Activated naive CD4-positive, alpha-beta T cell treated with anti-CD3 and anti-CD28 coated beads, Interleukin-2, amount 10 ng/mL, durations not matched to agents 7 days and 5 days (primary cell): ENCODE measurements around the gene FOXM1.
A peak's percentile ranks its signal among the peaks of the same experiment; 100 is the strongest.
"Not testable (repeated sequence)": the region's sequence is repeated elsewhere in the genome, so short reads cannot be mapped to it uniquely, and the experiment has no call there.

ENCODE experiments used
- CTCF ChIA-PET: fragments of 350-600 bp; sonication (Branson Sonifier 250); formaldehyde crosslinking; loops from one replicate; lab custom pipeline; 2021; ENCODE audit warnings: antibody characterized with exemption; lab: Charles Lee
- DNase-seq: peaks from one replicate; pipeline ENCODE4 v3.0.0-alpha.2; 2020
- H3K27ac Mint-ChIP-seq: one replicate; pipeline ENCODE4 v1.8.0; 2021; ENCODE audit warnings: mild to moderate bottlenecking, moderate library complexity, mixed read lengths
- H3K27me3 Mint-ChIP-seq: one replicate; pipeline ENCODE4 v1.8.0; 2021; ENCODE audit warnings: mild to moderate bottlenecking, mixed read lengths
- H3K36me3 Mint-ChIP-seq: one replicate; pipeline ENCODE4 v1.8.0; 2021; ENCODE audit warnings: mixed read lengths
- H3K4me1 Mint-ChIP-seq: one replicate; pipeline ENCODE4 v1.8.0; 2021; ENCODE audit warnings: mixed read lengths
- H3K4me3 Mint-ChIP-seq: one replicate; pipeline ENCODE4 v1.8.0; 2021; ENCODE audit warnings: mild to moderate bottlenecking, moderate library complexity, mixed read lengths
- H3K9me3 Mint-ChIP-seq: one replicate; pipeline ENCODE4 v1.8.0; 2021; ENCODE audit warnings: mixed read lengths

The FOXM1 gene

GRCh38 chr12:2893007-2893406 lies 16.0 kb upstream of the FOXM1 start:
- peak overlapping the region; percentile 50 for H3K4me3 Mint-ChIP-seq
- H3K27ac Mint-ChIP-seq = no peak overlapping the region
- CTCF ChIA-PET = no interaction called here
- H3K36me3 Mint-ChIP-seq = peaks cover 11% of the 10 kb centered on the region
- H3K4me1 Mint-ChIP-seq = peaks cover 34% of the 10 kb centered on the region
- DNase-seq = no peak
- H3K9me3 Mint-ChIP-seq = no peaks in the 10 kb centered on the region
- H3K27me3 Mint-ChIP-seq = peaks cover 4% of the 10 kb centered on the region

DNA sequence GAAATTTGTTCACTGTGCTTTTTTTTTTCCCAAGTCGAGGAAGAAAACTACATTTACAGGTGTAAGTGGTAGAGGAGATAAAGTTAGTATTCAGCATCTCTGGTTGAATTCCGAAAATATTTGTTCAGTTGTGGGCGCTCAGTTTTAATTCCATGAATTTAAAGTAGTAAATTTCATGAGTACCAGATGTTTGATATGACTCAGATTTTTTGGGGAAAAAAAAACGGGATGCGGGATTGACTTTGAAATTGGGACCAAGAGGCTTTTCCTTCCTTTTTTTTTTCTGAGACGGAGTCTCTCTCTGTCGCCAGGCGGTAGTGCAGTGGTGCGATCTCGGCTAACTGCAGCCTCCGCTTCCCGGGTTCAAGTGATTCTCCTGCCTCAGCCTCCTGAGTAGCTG lies 15.3 kb upstream of the FOXM1 start:
- Mint-ChIP-seq H3K36me3 (peaks cover 17% of the 10 kb centered on the region), H3K27me3 (peaks cover 4% of the 10 kb centered on the region), H3K4me1 (peaks cover 35% of the 10 kb centered on the region), H3K4me3 (peak overlapping the region; percentile 86), H3K27ac (no peak overlapping the region), H3K9me3 (no peaks in the 10 kb centered on the region)
- CTCF ChIA-PET = no interaction called here
- no peak for DNase-seq

DNA sequence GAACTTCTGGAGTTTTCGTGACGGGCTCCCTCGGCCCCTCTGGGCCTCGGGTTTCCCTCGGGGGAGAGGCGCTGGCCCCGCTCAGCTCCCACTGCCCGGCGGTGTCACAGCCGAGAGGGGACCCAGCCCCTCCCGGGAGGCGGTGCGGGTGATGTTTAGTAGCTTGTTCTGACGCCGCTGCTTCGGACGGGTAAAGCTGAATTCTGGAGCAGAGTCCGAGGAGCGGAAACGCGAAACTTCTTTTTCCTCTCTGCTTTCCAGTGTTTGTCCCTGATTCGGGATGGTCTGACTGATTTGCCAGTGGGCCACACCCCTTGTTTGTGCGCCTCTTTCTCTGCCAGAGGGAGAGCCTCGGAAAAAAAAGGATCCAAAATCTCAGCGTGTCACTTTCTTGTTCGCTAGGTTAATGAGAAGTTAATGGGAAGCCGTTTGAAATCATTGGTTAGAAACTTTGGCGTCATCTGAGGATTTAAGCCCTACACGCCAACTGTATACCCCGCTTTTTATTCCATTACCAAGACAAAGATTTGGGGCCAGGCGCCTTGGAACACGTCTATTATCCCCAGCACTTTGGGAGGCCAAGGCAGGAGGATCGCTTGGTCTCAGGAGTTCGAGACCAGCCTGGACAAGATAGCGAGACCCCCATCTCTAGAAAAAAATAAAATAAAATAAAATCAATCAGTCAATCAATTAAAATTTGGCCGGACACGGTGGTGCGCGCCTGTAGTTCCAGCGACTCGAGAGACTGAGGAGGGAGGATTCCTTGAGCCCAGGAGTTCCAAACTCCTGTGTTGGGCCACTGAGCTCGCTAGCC lies 14.5 kb upstream of the FOXM1 start:
- CTCF ChIA-PET = interaction anchor here (1.4 kb wide), 1 partner anchor 11 kb away, joined by 8 read pairs; no protein-coding TSS in a partner anchor
- Mint-ChIP-seq H3K27ac (peak overlapping the region; percentile 59), H3K9me3 (no peaks in the 10 kb centered on the region), H3K36me3 (peaks cover 19% of the 10 kb centered on the region), H3K4me3 (peak overlapping the region; percentile 86), H3K27me3 (peaks cover 4% of the 10 kb centered on the region), H3K4me1 (peaks cover 35% of the 10 kb centered on the region)
- DNase-seq = no peak

DNA sequence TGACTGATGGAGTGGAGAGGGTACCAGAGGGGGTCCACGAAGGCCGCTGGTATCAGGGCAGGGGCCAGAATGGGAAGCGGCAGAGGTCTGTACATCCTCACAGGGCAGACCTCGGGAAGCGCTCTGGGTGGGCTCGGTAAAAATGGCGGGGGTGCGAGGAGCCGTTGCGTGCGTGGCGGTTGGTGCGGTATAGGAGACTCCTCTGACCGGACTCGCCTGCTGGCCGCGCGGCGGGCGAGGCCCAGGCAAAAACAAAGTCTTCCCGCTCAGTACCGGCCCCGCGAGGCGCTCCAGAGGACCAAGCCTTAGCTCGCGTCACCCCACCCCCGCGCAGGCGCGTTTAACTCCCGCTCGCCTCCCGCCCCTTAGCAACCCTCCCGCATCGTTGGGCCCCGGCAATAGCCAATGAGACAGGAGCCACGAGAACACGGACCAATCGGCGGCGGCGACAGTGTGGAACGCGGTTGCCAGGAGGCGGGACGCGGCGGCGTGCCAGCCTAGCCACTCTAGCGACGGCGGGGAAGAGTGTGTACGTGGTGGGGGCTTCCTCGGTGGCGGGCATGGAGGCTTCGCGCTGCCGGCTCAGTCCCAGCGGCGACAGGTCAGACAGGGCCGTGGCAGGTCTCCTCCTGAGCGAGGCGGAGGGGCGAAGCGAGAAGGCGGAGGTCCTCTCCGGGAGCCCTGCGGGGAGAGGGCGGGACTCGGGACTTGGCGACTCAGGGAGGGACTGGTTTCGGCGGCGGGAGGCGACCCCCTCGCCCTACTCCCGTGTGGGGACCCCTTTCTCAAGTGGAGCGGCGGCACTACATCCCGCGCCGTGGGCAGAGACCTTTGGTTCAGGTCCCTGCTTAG lies 13.6 kb upstream of the FOXM1 start, which contains the start of gene TULP3:
TULP3 (plus strand) TSS at position 504 of the 852 bp plus-strand sequence; CDS start at position 561, 57 bp downstream.
- Mint-ChIP-seq H3K36me3 (peaks cover 25% of the 10 kb centered on the region), H3K4me3 (peak within 1 kb of the TSS; percentile 86), H3K4me1 (peaks cover 38% of the 10 kb centered on the region), H3K9me3 (no peaks in the 10 kb centered on the region), H3K27me3 (peaks cover 4% of the 10 kb centered on the region), H3K27ac (peak within 1 kb of the TSS; percentile 81)
- peak; percentile 99 for DNase-seq
- CTCF ChIA-PET = interaction anchor here (1.4 kb wide), 1 partner anchor 11 kb away, joined by 8 read pairs; no protein-coding TSS in a partner anchor

- peaks cover 42% of the 10 kb centered on the region for H3K4me1 Mint-ChIP-seq
These were observed 13.0 kb upstream of the FOXM1 start for GRCh38 chr12:2890001-2890387.

DNA sequence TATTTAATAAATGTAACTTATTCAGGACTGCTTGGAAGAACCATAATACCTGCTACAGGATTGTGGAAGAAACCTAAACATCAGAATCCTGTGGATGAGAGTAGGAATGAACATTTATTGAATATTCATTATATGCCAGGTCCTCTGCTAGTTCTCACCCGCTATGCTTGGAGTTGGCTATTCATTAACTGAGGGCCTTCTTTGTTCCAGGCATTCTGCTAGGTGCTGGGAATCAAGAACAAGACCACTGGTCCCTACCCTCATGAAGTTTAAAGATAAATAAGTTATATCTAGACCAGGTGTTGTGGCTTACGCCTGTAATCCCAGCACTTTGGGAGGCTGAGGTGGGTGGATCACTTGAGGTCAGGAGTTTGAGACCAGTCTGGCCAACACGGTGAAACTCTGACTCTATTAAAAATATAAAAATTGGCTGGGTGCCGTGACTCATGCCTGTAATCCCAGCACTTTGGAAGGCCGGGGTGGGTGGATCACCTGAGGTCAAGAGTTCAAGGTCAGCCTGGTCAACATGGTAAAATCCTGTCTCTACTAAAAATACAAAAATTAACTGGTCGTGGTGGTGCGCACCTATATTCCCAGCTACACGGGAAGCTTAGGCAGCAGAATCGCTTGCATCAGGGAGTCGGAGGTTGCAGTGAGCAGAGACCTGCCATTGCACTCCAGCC lies 9.9 kb upstream of the FOXM1 start:
- H3K36me3 Mint-ChIP-seq = peaks cover 42% of the 10 kb centered on the region
- H3K27me3 Mint-ChIP-seq = peaks cover 4% of the 10 kb centered on the region
- H3K4me1 Mint-ChIP-seq = peaks cover 52% of the 10 kb centered on the region
- H3K4me3 Mint-ChIP-seq = no peak overlapping the region
- CTCF ChIA-PET = interaction anchor here (1.6 kb wide), 1 partner anchor 58 kb away, joined by 7 read pairs; no protein-coding TSS in a partner anchor
- no peak overlapping the region for H3K27ac Mint-ChIP-seq
- no peak for DNase-seq
- H3K9me3 Mint-ChIP-seq = no peaks in the 10 kb centered on the region

More at GRCh38 chr12:2890001-2890387, 13.0 kb upstream of the FOXM1 start:
- CTCF ChIA-PET = no interaction called here
- H3K9me3 Mint-ChIP-seq = no peaks in the 10 kb centered on the region
- H3K36me3 Mint-ChIP-seq = peaks cover 29% of the 10 kb centered on the region
- DNase-seq = no peak
- H3K27ac Mint-ChIP-seq = peak overlapping the region; percentile 81
- H3K27me3 Mint-ChIP-seq = peaks cover 4% of the 10 kb centered on the region
- H3K4me3 Mint-ChIP-seq = peak overlapping the region; percentile 86

DNA sequence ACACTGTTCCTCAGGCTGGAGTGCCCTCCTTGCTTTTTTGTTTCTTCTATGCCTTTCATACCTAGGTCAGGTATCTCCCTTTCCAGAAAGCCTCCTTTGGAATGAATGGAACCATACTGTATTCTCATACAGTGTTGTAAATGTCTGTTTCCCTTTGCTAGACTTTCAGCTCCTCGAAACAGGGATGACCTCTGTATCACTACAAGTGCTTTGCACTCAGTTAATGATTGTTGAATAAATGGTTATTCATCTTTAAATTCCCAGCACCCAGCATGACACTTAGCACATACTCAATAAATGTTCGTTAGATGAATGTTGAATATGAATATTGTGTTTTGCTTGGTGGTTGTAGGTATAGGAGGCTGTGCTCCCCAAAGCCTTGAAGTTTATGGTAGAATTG lies 7.8 kb upstream of the FOXM1 start:
- Mint-ChIP-seq H3K27ac (peak overlapping the region; percentile 75), H3K4me1 (peaks cover 52% of the 10 kb centered on the region), H3K36me3 (peaks cover 48% of the 10 kb centered on the region), H3K27me3 (no peaks in the 10 kb centered on the region), H3K4me3 (no peak overlapping the region), H3K9me3 (no peaks in the 10 kb centered on the region)
- CTCF ChIA-PET = interaction anchor here (1.0 to 1.8 kb wide), 5 partner anchors 10 to 39 kb away, joined by 3 to 5 read pairs (median 3); no protein-coding TSS in a partner anchor
- DNase-seq = no peak

GRCh38 chr12:2879853-2880252 lies 2.9 kb upstream of the FOXM1 start:
- Mint-ChIP-seq H3K4me1 (peaks cover 63% of the 10 kb centered on the region), H3K27me3 (no peaks in the 10 kb centered on the region), H3K4me3 (peak overlapping the region; percentile 82), H3K36me3 (peaks cover 44% of the 10 kb centered on the region), H3K9me3 (no peaks in the 10 kb centered on the region), H3K27ac (peak overlapping the region; percentile 83)
- peak; percentile 42 for DNase-seq
- CTCF ChIA-PET = interaction anchor here (1.3 to 1.9 kb wide), 4 partner anchors 9 to 84 kb away, joined by 3 to 8 read pairs (median 4); partner anchors contain the start of gene TULP3

DNA sequence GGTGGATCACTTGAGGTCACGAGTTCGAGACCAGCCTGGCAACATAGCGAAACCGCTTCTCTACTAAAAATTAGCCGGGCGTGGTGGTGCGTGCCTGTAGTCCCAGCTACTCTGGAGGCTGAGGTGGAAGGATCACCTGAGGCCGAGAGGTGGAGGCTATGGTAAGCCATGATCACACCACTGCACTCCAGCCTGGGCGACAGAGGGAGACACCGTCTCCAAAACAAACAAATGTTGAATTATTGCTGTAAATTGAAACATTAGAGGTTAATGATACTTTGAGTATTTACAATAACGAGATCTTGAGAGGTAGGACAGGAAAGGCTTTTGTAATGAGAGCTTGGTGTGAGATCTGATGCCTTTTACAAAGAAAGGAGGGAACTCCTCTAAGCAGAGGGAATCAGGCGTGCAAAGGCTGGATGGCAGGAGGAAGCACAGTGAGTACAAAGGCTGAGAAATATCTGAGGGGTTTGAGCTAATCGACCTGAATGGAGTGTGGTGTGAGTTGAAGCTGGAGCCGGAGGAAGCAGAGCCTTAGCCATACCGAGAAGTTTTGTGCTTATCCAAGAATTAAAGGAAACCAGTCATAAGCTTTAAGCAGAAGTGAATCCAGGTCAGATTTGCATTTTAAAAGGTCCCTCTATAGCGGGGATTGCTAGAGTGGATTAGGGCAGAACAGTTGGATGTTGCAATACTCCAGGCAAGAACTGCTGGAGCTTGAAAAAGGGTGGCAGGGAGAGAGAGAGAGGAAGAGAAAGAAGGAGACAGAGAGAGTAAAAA lies 1.2 kb upstream of the FOXM1 start:
- no peak for DNase-seq
- peaks cover 48% of the 10 kb centered on the region for H3K36me3 Mint-ChIP-seq
- CTCF ChIA-PET = interaction anchor here (1.0 to 1.1 kb wide), 2 partner anchors 24 to 66 kb away, joined by 3 to 4 read pairs; partner anchors contain the start of gene ITFG2
- H3K4me3 Mint-ChIP-seq = peak overlapping the region; percentile 82
- peak overlapping the region; percentile 99 for H3K27ac Mint-ChIP-seq
- no peaks in the 10 kb centered on the region for H3K9me3 Mint-ChIP-seq
- H3K4me1 Mint-ChIP-seq = peaks cover 68% of the 10 kb centered on the region
- no peaks in the 10 kb centered on the region for H3K27me3 Mint-ChIP-seq

GRCh38 chr12:2876431-2877046 lies 435 bp downstream of the FOXM1 start:
- CTCF ChIA-PET = no interaction called here
- H3K27me3 Mint-ChIP-seq = no peaks in the 10 kb centered on the region
- H3K27ac Mint-ChIP-seq = peak overlapping the region; percentile 92
- peaks cover 57% of the 10 kb centered on the region for H3K4me1 Mint-ChIP-seq
- peaks cover 46% of the 10 kb centered on the region for H3K36me3 Mint-ChIP-seq
- DNase-seq = peak; percentile 51
- no peaks in the 10 kb centered on the region for H3K9me3 Mint-ChIP-seq
- H3K4me3 Mint-ChIP-seq = peak overlapping the region; percentile 83

GRCh38 chr12:2868986-2869632 lies 7.9 kb downstream of the FOXM1 start:
- peaks cover 53% of the 10 kb centered on the region for H3K36me3 Mint-ChIP-seq
- not testable (repeated sequence) for H3K4me3 Mint-ChIP-seq, H3K9me3 Mint-ChIP-seq, H3K27me3 Mint-ChIP-seq, H3K27ac Mint-ChIP-seq, DNase-seq
- peaks cover 15% of the 10 kb centered on the region for H3K4me1 Mint-ChIP-seq
- CTCF ChIA-PET = interaction anchor here (0.8 kb wide), 1 partner anchor 76 kb away, joined by 3 read pairs; no protein-coding TSS in a partner anchor

DNA sequence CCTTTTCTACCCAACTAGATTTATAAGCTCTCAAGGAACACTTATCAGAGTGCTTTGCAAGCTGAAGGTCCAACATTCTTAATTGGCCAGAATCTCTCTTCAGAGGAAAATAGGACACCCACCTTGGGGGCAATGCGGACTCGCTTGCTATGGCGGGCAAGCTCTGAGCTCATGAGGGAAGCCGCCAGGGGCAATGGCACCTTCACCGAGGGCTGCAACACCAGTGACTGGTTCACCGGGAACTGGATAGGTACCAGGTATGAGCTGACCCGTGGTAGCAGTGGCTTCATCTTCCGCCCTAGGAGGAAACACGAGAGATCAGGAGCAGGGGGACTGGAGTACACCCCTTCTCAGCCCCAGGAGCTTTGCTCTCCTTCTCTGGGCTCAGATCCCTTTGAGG lies 12.8 kb downstream of the FOXM1 start:
- CTCF ChIA-PET = interaction anchor here (0.8 to 1.1 kb wide), 3 partner anchors 10 to 19 kb away, joined by 3 to 6 read pairs (median 3); no protein-coding TSS in a partner anchor
- no peaks in the 10 kb centered on the region for H3K9me3 Mint-ChIP-seq
- H3K4me1 Mint-ChIP-seq = peaks cover 2% of the 10 kb centered on the region
- H3K27me3 Mint-ChIP-seq = no peaks in the 10 kb centered on the region
- H3K27ac Mint-ChIP-seq = peak overlapping the region; percentile 35
- H3K36me3 Mint-ChIP-seq = peaks cover 70% of the 10 kb centered on the region
- DNase-seq = no peak
- no peak overlapping the region for H3K4me3 Mint-ChIP-seq
